ENCODE results near the gene MANEAL.
"Not testable (repeated sequence)": the region's sequence is repeated elsewhere in the genome, so short reads cannot be mapped to it uniquely, and the experiment has no call there.

The MANEAL gene, protein sequence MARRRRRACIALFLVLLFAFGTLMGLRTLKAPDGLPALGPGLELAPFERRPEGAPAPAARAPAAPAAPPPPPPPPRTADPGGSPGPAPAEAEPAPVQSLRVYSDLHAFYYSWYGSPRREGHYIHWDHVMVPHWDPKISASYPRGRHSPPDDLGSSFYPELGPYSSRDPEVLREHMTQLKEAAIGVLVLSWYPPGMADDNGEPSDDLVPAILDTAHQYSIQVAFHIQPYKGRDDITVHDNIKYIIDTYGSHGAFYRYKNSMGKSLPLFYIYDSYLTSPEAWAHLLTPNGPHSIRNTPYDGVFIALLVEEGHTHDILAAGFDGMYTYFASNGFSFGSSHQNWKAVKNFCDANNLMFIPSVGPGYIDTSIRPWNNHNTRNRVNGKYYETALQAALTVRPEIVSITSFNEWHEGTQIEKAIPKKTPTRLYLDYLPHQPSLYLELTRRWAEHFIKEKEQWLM

DNA sequence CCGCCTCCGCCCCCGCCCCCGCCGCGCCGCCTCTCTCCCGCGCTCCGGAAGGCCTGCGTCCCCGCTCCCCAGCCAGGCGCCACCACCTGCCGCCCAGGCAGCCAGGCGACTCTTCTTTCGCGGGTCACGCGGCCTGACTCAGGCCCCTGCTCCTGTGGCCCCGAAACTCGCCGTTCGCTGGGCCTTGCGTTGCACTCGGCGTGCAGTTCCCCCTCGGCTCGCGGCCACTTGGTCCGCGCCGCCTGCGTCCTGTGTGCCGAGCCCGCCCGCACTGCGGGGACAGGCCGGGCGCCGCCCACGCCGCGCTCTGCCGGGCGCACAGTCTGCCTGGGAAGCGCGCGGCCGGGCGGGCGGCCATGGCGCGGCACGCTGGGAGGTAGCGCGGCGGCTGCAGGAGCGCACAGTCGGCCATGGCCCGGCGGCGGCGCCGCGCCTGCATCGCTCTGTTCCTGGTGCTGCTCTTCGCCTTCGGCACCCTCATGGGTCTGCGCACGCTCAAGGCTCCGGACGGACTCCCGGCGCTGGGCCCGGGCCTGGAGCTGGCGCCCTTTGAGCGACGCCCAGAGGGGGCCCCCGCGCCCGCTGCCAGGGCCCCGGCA is at the start of gene MANEAL:
Gene MANEAL (plus strand): TSS at position 75 of the 599 bp plus-strand sequence. CDS start 336 bp downstream, at position 411.
- DNase-seq (ENCODE audit: low read depth), result no peak

- no peak for DNase-seq (ENCODE audit: low read depth)
Measured at GRCh38 chr1:37746806-37747205, 46.8 kb upstream of the MANEAL start.

- DNase-seq (ENCODE audit: low read depth), result no peak
Measured at GRCh38 chr1:37748565-37748964, 45.1 kb upstream of the MANEAL start.

- no peak for DNase-seq (ENCODE audit: low read depth)
Measured at GRCh38 chr1:37752213-37752582, 41.4 kb upstream of the MANEAL start.

- no peak for DNase-seq (ENCODE audit: low read depth)
Measured at GRCh38 chr1:37752583-37753471, 40.8 kb upstream of the MANEAL start.

- DNase-seq (ENCODE audit: low read depth), result no peak
Measured at GRCh38 chr1:37753473-37754321, 40.0 kb upstream of the MANEAL start.

GRCh38 chr1:37755290-37755689 is 38.4 kb upstream of the MANEAL start:
- DNase-seq (ENCODE audit: low read depth), result no peak

- DNase-seq (ENCODE audit: low read depth), result no peak
Measured at GRCh38 chr1:37755951-37756560, 37.6 kb upstream of the MANEAL start.

- no peak for DNase-seq (ENCODE audit: low read depth)
Measured at GRCh38 chr1:37759451-37759850, 34.2 kb upstream of the MANEAL start.

GRCh38 chr1:37761416-37762095 is 32.1 kb upstream of the MANEAL start:
- no peak for DNase-seq (ENCODE audit: low read depth)

GRCh38 chr1:37762516-37762915 is 31.1 kb upstream of the MANEAL start:
- no peak for DNase-seq (ENCODE audit: low read depth)

DNA sequence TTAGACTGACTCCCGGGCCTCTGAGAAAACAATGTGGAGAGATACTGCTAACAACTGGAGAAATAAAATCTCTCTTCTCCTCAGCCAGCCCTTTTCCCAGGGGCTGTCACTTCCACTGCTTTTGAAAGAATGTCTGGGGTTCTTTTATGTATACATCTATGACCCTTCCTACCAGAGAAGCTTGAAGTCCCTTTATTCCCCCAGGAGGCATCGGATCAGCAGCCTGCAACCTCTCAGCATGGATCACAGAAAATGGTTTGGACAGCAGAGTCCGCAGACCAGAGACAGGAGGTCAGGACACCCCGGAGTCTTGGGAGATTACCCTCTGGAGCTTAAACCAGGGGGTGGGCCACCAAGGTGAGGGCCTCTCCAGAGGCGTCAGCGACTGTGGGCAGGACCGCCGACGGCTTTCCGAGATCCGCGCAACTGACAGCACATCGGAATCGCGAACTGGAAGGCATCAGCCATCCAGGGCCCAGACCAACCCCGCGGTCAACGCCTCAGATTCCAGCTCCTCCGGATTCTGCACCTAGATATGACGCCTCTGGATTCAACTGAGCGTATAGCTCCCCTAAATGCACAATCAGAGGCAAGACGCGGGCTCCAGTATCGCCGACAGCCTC is 29.7 kb upstream of the MANEAL start:
- DNase-seq (ENCODE audit: low read depth), result no peak

DNA sequence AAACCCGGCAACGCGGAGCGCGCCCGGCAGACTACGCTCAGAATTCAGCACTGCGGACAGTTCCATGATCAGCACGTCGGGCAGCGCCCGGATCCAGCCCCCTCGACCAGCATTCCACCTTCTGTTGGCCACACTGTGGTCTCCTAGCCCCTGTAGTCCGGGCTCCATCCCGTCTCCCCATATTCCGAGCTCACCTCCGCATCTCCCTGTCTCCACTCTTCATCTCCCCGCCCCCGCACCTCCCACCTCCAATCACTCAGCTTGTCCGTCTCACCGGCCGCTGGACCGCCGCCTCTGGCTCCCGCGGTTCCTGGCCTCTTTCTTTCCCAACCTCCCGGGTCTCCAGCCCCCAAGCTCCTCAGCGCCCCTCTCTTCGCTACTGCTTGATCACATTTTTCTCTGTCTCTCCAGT is 29.2 kb upstream of the MANEAL start:
- peak; percentile 26 for DNase-seq (ENCODE audit: low read depth)

DNA sequence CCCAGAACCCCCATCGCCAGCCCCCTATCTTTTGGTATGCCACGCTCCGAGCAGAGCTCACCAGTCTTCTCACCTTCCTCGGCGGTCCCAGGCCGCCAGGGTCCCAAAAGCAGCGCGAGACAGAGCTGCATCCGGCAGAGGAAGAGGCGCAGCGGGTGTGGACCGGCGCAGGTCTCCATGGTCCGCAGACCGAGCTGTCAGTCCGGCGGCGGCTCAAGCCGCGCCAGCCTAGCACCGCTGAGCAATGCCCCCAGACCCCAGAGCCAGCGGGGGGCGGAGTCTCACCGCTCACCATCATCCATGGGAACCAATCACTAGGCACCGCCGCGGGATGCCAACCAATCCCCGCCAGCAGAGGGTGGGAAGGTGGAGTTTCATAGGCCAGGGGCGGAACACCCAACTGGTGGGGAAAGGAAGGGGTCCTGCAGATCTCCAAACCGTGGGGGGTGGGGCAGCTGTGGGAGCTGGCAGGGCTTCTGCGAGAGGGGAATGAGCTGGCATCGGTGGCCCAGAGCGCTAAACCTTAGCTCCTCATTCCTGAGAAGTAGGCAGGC is 28.7 kb upstream of the MANEAL start, which contains the start of gene EPHA10:
Gene EPHA10 (minus strand): TSS at position 233 of the 554 bp plus-strand sequence. CDS start 54 bp downstream, at position 179.
- DNase-seq (ENCODE audit: low read depth), result no peak

- no peak for DNase-seq (ENCODE audit: low read depth)
Measured at GRCh38 chr1:37765916-37766664, 27.6 kb upstream of the MANEAL start.

DNA sequence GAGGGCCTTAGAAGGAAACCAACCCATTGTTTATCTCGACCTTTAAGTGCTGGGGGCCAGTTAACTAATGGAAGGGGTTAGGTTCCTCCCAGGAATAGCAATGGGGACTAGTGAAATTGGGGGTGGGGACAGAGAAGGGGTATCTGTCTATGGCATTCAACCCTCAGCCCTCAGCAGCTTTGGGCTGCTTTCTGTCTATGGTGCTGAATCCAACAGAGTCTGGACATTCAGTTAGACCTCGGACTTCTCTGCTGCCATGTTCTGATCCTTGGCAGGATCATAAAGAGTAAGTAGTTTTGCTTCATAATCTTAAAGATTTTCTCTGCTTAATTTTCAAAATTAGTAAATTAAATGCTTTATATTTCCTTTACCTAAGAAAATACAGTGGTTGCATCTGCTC is 26.2 kb upstream of the MANEAL start:
- no peak for DNase-seq (ENCODE audit: low read depth)

DNA sequence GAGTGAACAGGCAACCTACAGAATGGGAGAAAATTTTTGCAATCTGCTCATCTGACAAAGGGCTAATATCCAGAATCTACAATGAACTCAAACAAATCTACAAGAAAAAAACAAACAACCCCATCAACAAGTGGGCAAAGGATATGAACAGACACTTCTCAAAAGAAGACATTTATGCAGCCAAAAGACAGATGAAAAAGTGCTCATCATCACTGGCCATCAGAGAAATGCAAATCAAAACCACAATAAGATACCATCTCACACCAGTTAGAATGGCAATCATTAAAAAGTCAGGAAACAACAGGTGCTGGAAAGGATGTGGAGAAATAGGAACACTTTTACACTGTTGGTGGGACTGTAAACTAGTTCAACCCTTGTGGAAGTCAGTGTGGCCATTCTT is 22.2 kb upstream of the MANEAL start:
- not testable (repeated sequence) for DNase-seq (ENCODE audit: low read depth)

- no peak for DNase-seq (ENCODE audit: low read depth)
Measured at GRCh38 chr1:37776946-37777516, 16.6 kb upstream of the MANEAL start.

GRCh38 chr1:37778654-37779053 is 15.0 kb upstream of the MANEAL start:
- no peak for DNase-seq (ENCODE audit: low read depth)

Data from stimulated activated CD8-positive, alpha-beta memory T cell treated with anti-CD3 and anti-CD28 coated beads, Interleukin-15, amount 100 ng/mL, for 24 hours (primary cell).